ENCODE measurements around the gene GNA12. TPM values are rescaled to one million over a fixed set of nuclear protein-coding genes. Genes with fewer than 3 reads are reported as not detected.
A peak's percentile ranks its signal among the peaks of the same experiment; 100 is the strongest.

The GNA12 gene
- polyA plus RNA-seq, 1 donor (not counting 4 experiments of a cell fraction or from before 2014, with no cell fraction given), result 35.5 TPM

DNA sequence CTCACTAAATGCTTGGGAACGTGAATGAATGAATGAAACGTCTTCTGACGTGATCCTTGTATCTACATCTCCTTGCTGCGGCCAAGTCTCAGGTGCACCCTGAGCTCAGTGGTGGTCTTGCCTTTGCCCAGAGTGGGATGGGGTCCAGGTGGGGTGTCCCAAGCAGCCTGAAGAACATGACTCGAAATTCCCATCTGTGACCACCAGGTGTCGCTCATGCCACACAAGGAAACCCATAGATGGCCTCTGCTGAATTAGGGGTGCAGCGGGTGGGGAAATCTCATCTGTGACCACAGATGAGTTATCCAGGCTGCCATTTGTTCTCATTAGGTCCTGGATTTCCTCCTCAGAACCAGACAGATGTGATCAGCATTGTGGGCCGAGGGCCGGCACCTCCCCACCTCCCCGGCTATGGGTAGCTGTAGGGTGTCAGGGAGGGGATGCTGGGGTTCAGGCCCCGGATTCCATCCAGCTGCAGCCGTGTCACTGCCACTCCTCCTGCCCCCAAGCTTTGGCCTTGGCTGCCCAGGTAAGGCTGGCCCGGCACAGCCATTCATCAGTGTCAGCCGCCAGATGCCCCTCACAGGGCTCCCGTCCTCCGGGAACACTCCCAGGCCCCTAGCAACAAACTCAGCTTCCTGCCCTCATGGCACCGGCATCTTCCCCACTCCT is 21.0 kb upstream of the GNA12 start:
- Histone ChIP-seq H3K4me2 (ENCODE audit: control insufficient read depth, extremely low read depth, insufficient read depth, low read depth, low read length) (no peak overlapping the region), H3K9ac (ENCODE audit: control insufficient read depth, extremely low read depth, insufficient read depth, low read length) (no peak overlapping the region)
- no peak for DNase-seq (ENCODE audit: low read depth, low spot score)

DNA sequence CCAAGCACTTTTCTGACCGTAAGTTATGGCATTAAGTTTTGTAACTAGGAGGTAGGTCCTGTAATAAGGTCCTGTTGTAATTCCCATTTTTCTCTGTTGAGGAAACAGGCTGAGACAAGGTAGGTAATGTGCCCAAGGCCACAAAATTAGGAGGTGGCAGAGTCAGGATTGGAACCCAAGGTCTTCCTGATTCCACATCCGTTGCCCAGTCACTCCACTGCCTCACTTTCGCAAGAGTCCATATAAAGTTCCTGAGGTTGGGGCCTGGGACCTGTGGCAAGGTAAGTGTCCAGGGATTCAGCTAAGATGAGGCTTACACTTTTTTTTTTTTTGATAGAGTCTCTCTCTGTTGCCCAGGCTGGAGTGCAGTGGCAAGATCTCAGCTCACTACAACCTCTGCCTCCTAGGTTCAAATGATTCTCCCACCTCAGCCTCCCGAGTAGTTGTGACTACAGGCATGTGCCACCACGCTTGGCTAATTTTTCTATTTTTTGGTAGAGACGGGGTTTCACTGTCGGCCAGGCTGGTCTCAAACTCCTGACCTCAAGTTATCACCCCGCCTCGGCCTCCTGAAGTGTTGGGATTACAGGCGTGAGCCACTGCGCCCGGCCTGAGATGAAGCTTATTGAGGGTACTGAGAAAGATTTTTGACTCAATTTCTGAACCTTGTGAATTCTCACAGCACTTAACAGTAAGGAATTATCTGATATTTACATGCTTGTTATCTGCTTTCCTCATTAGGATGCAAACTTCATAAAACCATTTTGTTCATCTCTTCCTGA is 20.3 kb upstream of the GNA12 start:
- Histone ChIP-seq H3K4me1 (ENCODE audit: control insufficient read depth, extremely low read depth, insufficient read depth, low read length) (peaks cover 25% of the 10 kb centered on the region), H3K27ac (ENCODE audit: control insufficient read depth, insufficient read depth, low read length) (peak overlapping the region; percentile 75), H3K9me1 (ENCODE audit: control insufficient read depth, extremely low read depth, insufficient read depth, low read length) (no peaks in the 10 kb centered on the region), H3K27me3 (ENCODE audit: control insufficient read depth, extremely low read depth, insufficient read depth, low read length) (no peaks in the 10 kb centered on the region), H3K4me3 (ENCODE audit: control insufficient read depth in 2 of 3, extremely low read depth in 1 of 3, insufficient read depth in 2 of 3, low read depth in 1 of 3, low read length in 3 of 3) (peak overlapping the region in 1 of 3 experiments; percentile 24), H3K9me3 (ENCODE audit: control insufficient read depth, low read depth, low read length) (no peaks in the 10 kb centered on the region), H3K36me3 (ENCODE audit: control insufficient read depth in 2 of 2, extremely low read depth in 1 of 2, insufficient read depth in 2 of 2, low read length in 2 of 2) (no peaks in the 10 kb centered on the region), H3K9ac (ENCODE audit: control insufficient read depth, extremely low read depth, insufficient read depth, low read length) (no peak overlapping the region), H2AFZ (ENCODE audit: control insufficient read depth, low read length) (peak overlapping the region; percentile 87), H4K20me1 (ENCODE audit: control insufficient read depth, extremely low read depth, insufficient read depth, low read length) (no peaks in the 10 kb centered on the region), H3K4me2 (ENCODE audit: control insufficient read depth, extremely low read depth, insufficient read depth, low read depth, low read length) (peak overlapping the region; percentile 70), H3K79me2 (ENCODE audit: control insufficient read depth, insufficient read depth, low read length) (no peaks in the 10 kb centered on the region)
- FAIRE-seq, result no peak
- no peak for DNase-seq (ENCODE audit: low read depth, low spot score)
- no peak for TF ChIP-seq EZH2 (IDR thresholded peaks at IDR 0.05; ENCODE audit: low read length)
- TF ChIP-seq, protein P1, sequence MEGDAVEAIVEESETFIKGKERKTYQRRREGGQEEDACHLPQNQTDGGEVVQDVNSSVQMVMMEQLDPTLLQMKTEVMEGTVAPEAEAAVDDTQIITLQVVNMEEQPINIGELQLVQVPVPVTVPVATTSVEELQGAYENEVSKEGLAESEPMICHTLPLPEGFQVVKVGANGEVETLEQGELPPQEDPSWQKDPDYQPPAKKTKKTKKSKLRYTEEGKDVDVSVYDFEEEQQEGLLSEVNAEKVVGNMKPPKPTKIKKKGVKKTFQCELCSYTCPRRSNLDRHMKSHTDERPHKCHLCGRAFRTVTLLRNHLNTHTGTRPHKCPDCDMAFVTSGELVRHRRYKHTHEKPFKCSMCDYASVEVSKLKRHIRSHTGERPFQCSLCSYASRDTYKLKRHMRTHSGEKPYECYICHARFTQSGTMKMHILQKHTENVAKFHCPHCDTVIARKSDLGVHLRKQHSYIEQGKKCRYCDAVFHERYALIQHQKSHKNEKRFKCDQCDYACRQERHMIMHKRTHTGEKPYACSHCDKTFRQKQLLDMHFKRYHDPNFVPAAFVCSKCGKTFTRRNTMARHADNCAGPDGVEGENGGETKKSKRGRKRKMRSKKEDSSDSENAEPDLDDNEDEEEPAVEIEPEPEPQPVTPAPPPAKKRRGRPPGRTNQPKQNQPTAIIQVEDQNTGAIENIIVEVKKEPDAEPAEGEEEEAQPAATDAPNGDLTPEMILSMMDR (optimal IDR thresholded peaks at IDR 0.05 in 1 of 3, IDR thresholded peaks at IDR 0.05 in 1 of 3, conservative IDR thresholded peaks at IDR 0.05 in 1 of 3; ENCODE audit: extremely low read depth in 1 of 3, insufficient read depth in 2 of 3, low read length in 3 of 3), result no peak
- dilution Hi-C loops (cut with MboI; ENCODE audit: extremely low pct_ligation_motif_present, low sequenced_read_pairs), result no loop called here

More for the DNA sequence above, 21.0 kb upstream of the GNA12 start:
- H3K4me3 ChIP-seq (ENCODE audit: control insufficient read depth in 2 of 3, extremely low read depth in 1 of 3, insufficient read depth in 2 of 3, low read depth in 1 of 3, low read length in 3 of 3), result no peak overlapping the region
- H3K4me1 ChIP-seq (ENCODE audit: control insufficient read depth, extremely low read depth, insufficient read depth, low read length), result peaks cover 27% of the 10 kb centered on the region
- no peak overlapping the region for H3K27ac ChIP-seq (ENCODE audit: control insufficient read depth, insufficient read depth, low read length)
- no peaks in the 10 kb centered on the region for H3K27me3 ChIP-seq (ENCODE audit: control insufficient read depth, extremely low read depth, insufficient read depth, low read length)
- no peaks in the 10 kb centered on the region for H3K36me3 ChIP-seq (ENCODE audit: control insufficient read depth in 2 of 2, extremely low read depth in 1 of 2, insufficient read depth in 2 of 2, low read length in 2 of 2)
- H3K79me2 ChIP-seq (ENCODE audit: control insufficient read depth, insufficient read depth, low read length), result no peaks in the 10 kb centered on the region
- dilution Hi-C loops (cut with MboI; ENCODE audit: extremely low pct_ligation_motif_present, low sequenced_read_pairs), result no loop called here
- no peaks in the 10 kb centered on the region for H3K9me1 ChIP-seq (ENCODE audit: control insufficient read depth, extremely low read depth, insufficient read depth, low read length)
- H3K9me3 ChIP-seq (ENCODE audit: control insufficient read depth, low read depth, low read length), result no peaks in the 10 kb centered on the region
- H4K20me1 ChIP-seq (ENCODE audit: control insufficient read depth, extremely low read depth, insufficient read depth, low read length), result no peaks in the 10 kb centered on the region
- no peak overlapping the region for H2AFZ ChIP-seq (ENCODE audit: control insufficient read depth, low read length)
- FAIRE-seq, result peak; percentile 74
- TF ChIP-seq EZH2 (IDR thresholded peaks at IDR 0.05; ENCODE audit: low read length), result no peak
- TF ChIP-seq, protein P1 (optimal IDR thresholded peaks at IDR 0.05 in 1 of 3, IDR thresholded peaks at IDR 0.05 in 1 of 3, conservative IDR thresholded peaks at IDR 0.05 in 1 of 3; ENCODE audit: extremely low read depth in 1 of 3, insufficient read depth in 2 of 3, low read length in 3 of 3), result peak; percentile 84 to 95 (median 89)

Data from keratinocyte (primary cell).